Activated CD4-positive, alpha-beta T cell treated with anti-CD3 and anti-CD28 coated beads, Interleukin-2, amount 10 ng/mL, durations not matched to agents 7 days and 5 days (primary cell): Measurements from ENCODE around the gene MPP1. TPM values are rescaled to one million over a fixed set of nuclear protein-coding genes. Genes with fewer than 3 reads are reported as not detected.
A peak's percentile ranks its signal among the peaks of the same experiment; 100 is the strongest.

ENCODE experiments used
- CTCF ChIA-PET: fragments of 350-600 bp; sonication (Branson Sonifier 250); formaldehyde crosslinking; loops from one replicate; lab custom pipeline; 2021; ENCODE audit warnings: antibody characterized with exemption; lab: Charles Lee
- POLR2A ChIA-PET: fragments of 350-600 bp; sonication (Branson Sonifier 250); formaldehyde crosslinking; loops from one replicate; lab custom pipeline; 2021; ENCODE audit warnings: antibody characterized with exemption; lab: Charles Lee
- DNase-seq: peaks from one replicate; pipeline ENCODE4 v3.0.0-alpha.2; 2020
- H3K27ac Mint-ChIP-seq: one replicate; pipeline ENCODE4 v1.8.0; 2021; ENCODE audit warnings: mild to moderate bottlenecking, moderate library complexity, mixed read lengths
- H3K27me3 Mint-ChIP-seq: one replicate; pipeline ENCODE4 v1.8.0; 2021; ENCODE audit warnings: mixed read lengths
- H3K36me3 Mint-ChIP-seq: one replicate; pipeline ENCODE4 v1.8.0; 2021; ENCODE audit warnings: low read depth, mixed read lengths
- H3K4me1 Mint-ChIP-seq: one replicate; pipeline ENCODE4 v1.8.0; 2021; ENCODE audit warnings: mixed read lengths
- H3K4me3 Mint-ChIP-seq: one replicate; pipeline ENCODE4 v1.8.0; 2021; ENCODE audit warnings: mild to moderate bottlenecking, moderate library complexity, mixed read lengths
- H3K9me3 Mint-ChIP-seq: one replicate; pipeline ENCODE4 v1.8.0; 2021; ENCODE audit warnings: mixed read lengths
- total RNA-seq, 2 experiments: library from RNA; stranded (reverse); gene quantifications; one replicate each; pipeline ENCODE4 v1.2.3, GENCODE V29; 2021

MPP1 gene
- total RNA-seq, 2 experiments from 2014 or later, result 45.0 to 48.6 TPM

DNA sequence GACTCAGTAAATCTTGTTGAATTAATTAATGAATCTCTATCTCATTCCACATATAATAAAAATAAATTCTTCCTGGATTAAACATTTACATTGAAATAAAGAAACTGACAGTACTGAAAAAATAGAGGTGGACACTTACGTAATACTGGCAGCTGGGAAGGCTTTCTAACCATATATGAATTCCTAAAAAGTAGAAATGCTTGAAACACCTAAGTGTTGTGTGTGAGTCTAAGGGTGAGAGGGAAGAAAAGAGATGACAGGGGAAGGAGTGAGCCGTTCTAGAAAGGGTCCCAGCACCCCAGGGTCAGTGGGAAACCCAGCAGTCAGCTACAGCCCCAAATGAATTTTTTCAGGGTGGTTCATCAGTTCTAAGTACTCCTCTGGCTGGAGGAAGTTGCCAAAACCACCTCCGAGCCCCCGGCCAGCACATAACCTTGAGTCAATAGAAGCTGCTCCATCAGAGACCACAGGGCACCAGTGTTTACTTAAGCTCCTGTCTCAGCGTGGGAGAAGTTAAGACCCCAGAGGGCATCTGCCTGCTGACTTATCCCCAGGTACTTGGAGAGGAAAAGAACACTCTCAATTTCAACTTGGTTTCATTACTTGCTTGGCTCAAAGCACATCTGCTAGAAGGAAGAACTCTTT is 72.7 kb downstream of the MPP1 start:
- Mint-ChIP-seq H3K27me3 (no peaks in the 10 kb centered on the region), H3K4me3 (peak overlapping the region; percentile 59), H3K9me3 (peaks cover 2% of the 10 kb centered on the region), H3K27ac (peak overlapping the region; percentile 95), H3K36me3 (peaks cover 6% of the 10 kb centered on the region), H3K4me1 (peaks cover 94% of the 10 kb centered on the region)
- ChIA-PET CTCF (interaction anchor here (1.0 to 3.4 kb wide), 5 partner anchors 15 to 36 kb away, joined by 3 to 12 read pairs (median 3); no protein-coding TSS in a partner anchor), POLR2A (no interaction called here)
- no peak for DNase-seq

- Mint-ChIP-seq H3K4me1 (peaks cover 94% of the 10 kb centered on the region), H3K27me3 (no peaks in the 10 kb centered on the region), H3K27ac (peak overlapping the region; percentile 48), H3K9me3 (no peaks in the 10 kb centered on the region), H3K36me3 (peaks cover 5% of the 10 kb centered on the region), H3K4me3 (no peak overlapping the region)
- ChIA-PET POLR2A (no interaction called here), CTCF (interaction anchor here (1.0 to 3.4 kb wide), 5 partner anchors 14 to 36 kb away, joined by 3 to 12 read pairs (median 3); no protein-coding TSS in a partner anchor)
- no peak for DNase-seq
Observed at GRCh38 chrX:154731881-154732280, 73.4 kb downstream of the MPP1 start.

DNA sequence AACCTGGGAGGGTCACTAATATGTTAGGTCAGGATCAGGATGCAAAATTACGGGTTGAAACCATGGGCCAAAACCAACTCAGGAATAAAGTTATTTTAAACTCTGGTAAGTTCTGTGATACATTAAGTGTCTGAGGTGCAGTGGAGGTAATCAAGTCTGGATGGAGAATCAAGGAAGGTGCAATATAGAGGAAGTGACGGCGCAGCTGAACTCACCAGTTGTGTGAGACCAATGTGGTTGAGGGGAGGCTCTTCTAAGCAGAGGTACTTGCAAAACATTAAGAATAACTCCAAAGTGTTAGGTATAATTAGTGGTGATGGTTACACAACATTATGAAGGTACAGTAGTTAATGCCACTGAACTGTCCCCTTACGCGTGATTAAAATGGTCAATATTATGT is 74.1 kb downstream of the MPP1 start:
- peak overlapping the region; percentile 26 for H3K27ac Mint-ChIP-seq
- CTCF ChIA-PET, result interaction anchor here (1.8 to 3.4 kb wide), 2 partner anchors 13 to 17 kb away, joined by 3 to 12 read pairs; no protein-coding TSS in a partner anchor
- no peaks in the 10 kb centered on the region for H3K27me3 Mint-ChIP-seq
- DNase-seq, result no peak
- H3K4me1 Mint-ChIP-seq, result peaks cover 94% of the 10 kb centered on the region
- H3K9me3 Mint-ChIP-seq, result no peaks in the 10 kb centered on the region
- POLR2A ChIA-PET, result no interaction called here
- H3K36me3 Mint-ChIP-seq, result peaks cover 5% of the 10 kb centered on the region
- no peak overlapping the region for H3K4me3 Mint-ChIP-seq

DNA sequence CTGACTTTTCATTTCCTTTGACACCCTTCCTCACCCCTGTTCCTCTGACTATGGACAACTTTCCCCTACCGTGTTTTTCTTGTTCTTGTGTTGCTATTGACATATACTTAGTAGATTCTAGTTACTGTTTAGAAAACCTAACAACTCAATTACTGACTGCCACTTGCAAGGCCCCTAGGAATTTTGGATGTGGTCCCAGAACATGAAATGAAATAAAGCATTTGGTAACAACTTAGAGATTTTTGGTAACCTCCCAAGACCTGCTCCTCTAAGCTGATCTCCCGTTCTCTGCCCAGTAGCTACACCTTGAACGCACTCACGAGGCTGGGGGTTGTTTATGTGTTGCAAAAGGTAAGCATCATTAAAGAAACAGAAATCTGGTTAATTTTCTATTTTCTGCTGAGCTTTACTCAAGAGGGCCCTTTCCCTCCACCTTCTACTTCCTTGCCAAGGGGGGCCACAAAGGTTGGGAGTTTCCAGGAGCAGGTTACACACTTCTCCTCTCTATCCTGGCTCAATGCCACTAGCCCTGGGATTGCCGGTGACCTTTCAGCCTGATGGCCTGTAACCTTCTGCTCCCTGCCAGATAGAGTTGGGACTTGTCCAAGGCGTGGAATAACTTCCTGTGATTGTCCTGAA is 74.9 kb downstream of the MPP1 start:
- no peaks in the 10 kb centered on the region for H3K27me3 Mint-ChIP-seq
- ChIA-PET POLR2A (no interaction called here), CTCF (interaction anchor here (1.8 to 3.4 kb wide), 2 partner anchors 13 to 18 kb away, joined by 3 to 12 read pairs; no protein-coding TSS in a partner anchor)
- peaks cover 8% of the 10 kb centered on the region for H3K36me3 Mint-ChIP-seq
- DNase-seq, result no peak
- H3K4me1 Mint-ChIP-seq, result peaks cover 94% of the 10 kb centered on the region
- no peaks in the 10 kb centered on the region for H3K9me3 Mint-ChIP-seq
- no peak overlapping the region for H3K4me3 Mint-ChIP-seq
- H3K27ac Mint-ChIP-seq, result no peak overlapping the region

- CTCF ChIA-PET, result interaction anchor here (1.8 to 3.4 kb wide), 2 partner anchors 12 to 19 kb away, joined by 3 to 12 read pairs; no protein-coding TSS in a partner anchor
- Mint-ChIP-seq H3K9me3 (no peaks in the 10 kb centered on the region), H3K36me3 (peaks cover 8% of the 10 kb centered on the region), H3K27ac (no peak overlapping the region), H3K27me3 (no peaks in the 10 kb centered on the region), H3K4me3 (no peak overlapping the region), H3K4me1 (peaks cover 94% of the 10 kb centered on the region)
- POLR2A ChIA-PET, result no interaction called here
- no peak for DNase-seq
Observed at GRCh38 chrX:154729439-154729838, 75.8 kb downstream of the MPP1 start.

Other genes with a start within 250 kb of the MPP1 start
- not detected for gene CTAG1A, start 220.4 kb downstream of the MPP1 start, total RNA-seq
- gene CTAG1B, start 186.2 kb downstream of the MPP1 start, total RNA-seq, result not detected
- not detected for gene CTAG2, start 151.9 kb downstream of the MPP1 start, total RNA-seq
- gene GAB3, start 54.4 kb downstream of the MPP1 start, total RNA-seq, result 1 to 10 TPM; 4.5 to 5.5 TPM
- 10 to 100 TPM; 64.7 to 69.3 TPM for gene DKC1, start 42.6 kb downstream of the MPP1 start, total RNA-seq
- not detected for gene SMIM9, start 29.2 kb upstream of the MPP1 start, total RNA-seq
- gene F8A1, start 80.9 kb upstream of the MPP1 start, total RNA-seq, result 10 to 100 TPM; 11.0 to 14.1 TPM
- 1 to 10 TPM; 3.9 to 4.6 TPM for gene F8, start 217.2 kb upstream of the MPP1 start, total RNA-seq
- 10 to 100 TPM; 58.4 to 61.3 TPM for gene FUNDC2, start 221.4 kb upstream of the MPP1 start, total RNA-seq